SK-N-SH (cell line): Measurements from ENCODE around the gene CNBD2. TPM values are rescaled to one million over a fixed set of nuclear protein-coding genes. Genes with fewer than 3 reads are reported as not detected.
A peak's percentile ranks its signal among the peaks of the same experiment; 100 is the strongest.

ENCODE experiments used
- CTCF ChIA-PET: fragments of 300-600, 350-600 bp; formaldehyde crosslinking; extraction: SDS; loops from one replicate; lab custom pipeline; 2021; lab: Yijun Ruan, JAX
- POLR2A ChIA-PET: fragments of 350-600 bp; sonication (Branson Sonifier 250); formaldehyde crosslinking; extraction: SDS; loops from one replicate; lab custom pipeline; 2020; ENCODE audit warnings: antibody characterized with exemption, inconsistent platforms; lab: Yijun Ruan, JAX
- DNase-seq: peaks from one replicate; pipeline ENCODE4 v3.0.0; 2012
- H2AFZ ChIP-seq: fragments of 200-600 bp; sonication (generic); 2 replicates; pipeline ENCODE4 v1.8.1; 2016; ENCODE audit warnings: antibody characterized with exemption, mild to moderate bottlenecking, low read depth
- H3F3A ChIP-seq: fragments of 200-600 bp; sonication (generic); replicated peaks from 2 replicates; pipeline ENCODE3; 2016; ENCODE audit warnings: antibody characterized with exemption, mild to moderate bottlenecking; ENCODE audit not compliant: insufficient read depth
- H3K27ac ChIP-seq, 2 experiments: fragments of 200-500 bp in 1 of 2; fragments of 200-600 bp in 1 of 2; sonication (Bioruptor generic) in 1 of 2; sonication (generic), shearing (Covaris generic) in 1 of 2; 2 replicates each; pipeline versions ENCODE4 v1.5.1 to v1.6.1; 2014 to 2016; ENCODE audit warnings: low read depth in 2 of 2, inconsistent platforms in 1 of 2, low read length in 1 of 2, mild to moderate bottlenecking in 1 of 2, mixed read lengths in 1 of 2
- H3K27me3 ChIP-seq: fragments of 200-600 bp; sonication (generic), shearing (Covaris generic); 2 replicates; pipeline ENCODE4 v1.6.1; 2016; ENCODE audit warnings: mixed run types; ENCODE audit not compliant: insufficient read depth
- H3K36me3 ChIP-seq, 2 experiments: fragments of 200-500 bp in 1 of 2; fragments of 200-600 bp in 1 of 2; sonication (Bioruptor generic) in 1 of 2; sonication (generic) in 1 of 2; replicated peaks in 1 of 2; 2 replicates each; pipeline versions ENCODE3 to v1.5.1; 2014 to 2016; ENCODE audit warnings: low read length in 1 of 2, mild to moderate bottlenecking in 1 of 2; ENCODE audit not compliant: insufficient read depth in 2 of 2, control insufficient read depth in 1 of 2
- H3K4me1 ChIP-seq, 2 experiments: fragments of 200-500 bp in 1 of 2; fragments of 200-600 bp in 1 of 2; sonication (Bioruptor generic) in 1 of 2; sonication (generic), shearing (Covaris generic) in 1 of 2; 2 replicates each; pipeline versions ENCODE4 v1.5.1 to v1.6.1; 2014 to 2016; ENCODE audit warnings: low read depth in 1 of 2, low read length in 1 of 2, mixed run types in 1 of 2; ENCODE audit not compliant: insufficient read depth in 2 of 2, control insufficient read depth in 1 of 2
- H3K4me2 ChIP-seq: fragments of 200-600 bp; sonication (generic), shearing (Covaris generic); 2 replicates; pipeline ENCODE4 v1.6.1; 2017; ENCODE audit warnings: mixed run types
- H3K4me3 ChIP-seq, 2 experiments: fragments of 200-500 bp in 1 of 2; fragments of 200-600 bp in 1 of 2; sonication (Bioruptor generic) in 1 of 2; sonication (generic), shearing (Covaris generic) in 1 of 2; 2 replicates each; pipeline versions ENCODE4 v1.5.1 to v1.8.1; 2014 to 2016; ENCODE audit warnings: low read depth in 2 of 2, inconsistent platforms in 1 of 2, low read length in 1 of 2, mild to moderate bottlenecking in 1 of 2, mixed read lengths in 1 of 2, moderate library complexity in 1 of 2
- H3K79me2 ChIP-seq: fragments of 200-600 bp; sonication (generic); 2 replicates; pipeline ENCODE4 v1.8.1; 2017; ENCODE audit warnings: mild to moderate bottlenecking; ENCODE audit not compliant: insufficient read depth
- H3K9ac ChIP-seq: fragments of 200-600 bp; sonication (generic); 2 replicates; pipeline ENCODE4 v1.6.1; 2017; ENCODE audit warnings: mixed run types
- H3K9me2 ChIP-seq: fragments of 200-600 bp; sonication (generic); 2 replicates; pipeline ENCODE4 v1.6.1; 2017; ENCODE audit warnings: mixed run types
- H3K9me3 ChIP-seq: fragments of 200-600 bp; sonication (generic); 2 replicates; pipeline ENCODE4 v1.6.1; 2017; ENCODE audit warnings: mixed run types, mild to moderate bottlenecking, moderate library complexity
- H4K20me1 ChIP-seq: fragments of 200-600 bp; sonication (generic); 2 replicates; pipeline ENCODE4 v1.6.1; 2017; ENCODE audit warnings: mild to moderate bottlenecking, mixed run types; ENCODE audit not compliant: insufficient read depth
- CHD2 ChIP-seq: fragments of 150-350 bp; IDR thresholded peaks from 2 replicates; pipeline ENCODE4 v1.6.1; 2018; ENCODE audit warnings: low read length; ENCODE audit not compliant: partially characterized antibody
- CTCF ChIP-seq: fragments of 200-600 bp; sonication (generic); IDR thresholded peaks from 2 replicates; pipeline ENCODE4 v1.6.1; 2017; ENCODE audit warnings: antibody characterized with exemption, mild to moderate bottlenecking, moderate library complexity
- EP300 ChIP-seq, 2 experiments: IDR thresholded peaks; 2 replicates each; pipeline versions ENCODE4 v1.4.0 to v1.6.1; 2012; ENCODE audit warnings: borderline replicate concordance in 1 of 2, low read depth in 1 of 2, low read length in 1 of 2
- EZH2phosphoT487 ChIP-seq: fragments of 200-600 bp; sonication (generic); IDR thresholded peaks from 2 replicates; pipeline ENCODE4 v1.6.1; 2017; ENCODE audit warnings: low read depth, mixed run types, mild to moderate bottlenecking, antibody characterized with exemption, moderate library complexity, borderline replicate concordance
- FOXJ3 ChIP-seq: sonication (generic); formaldehyde crosslinking; IDR thresholded peaks from 2 replicates; pipeline ENCODE4 v1.5.1; 2020; ENCODE audit warnings: mild to moderate bottlenecking, missing genetic modification reagents
- FOXM1 ChIP-seq: IDR thresholded peaks from 2 replicates; pipeline ENCODE4 v1.4.0; 2012; ENCODE audit warnings: low read depth, mild to moderate bottlenecking
- GATA2 ChIP-seq: sonication (generic); formaldehyde crosslinking; IDR thresholded peaks from 2 replicates; pipeline ENCODE4 v1.5.0; 2020; ENCODE audit warnings: mild to moderate bottlenecking, missing genetic modification reagents
- JUND ChIP-seq: IDR thresholded peaks from 2 replicates; pipeline ENCODE4 v1.4.0; 2012
- MEF2A ChIP-seq: IDR thresholded peaks from 2 replicates; pipeline ENCODE4 v1.4.0; 2012; ENCODE audit warnings: low read depth, borderline replicate concordance
- MXI1 ChIP-seq: IDR thresholded peaks from 2 replicates; pipeline ENCODE4 v1.6.1; 2012; ENCODE audit warnings: mild to moderate bottlenecking, low read depth, low read length, improper control_type of control experiment
- POLR2AphosphoS5 ChIP-seq: IDR thresholded peaks from 2 replicates; pipeline ENCODE4 v1.6.1; 2012; ENCODE audit warnings: low read depth, low read length
- RCOR1 ChIP-seq: fragments of 150-350 bp; IDR thresholded peaks from 2 replicates; pipeline ENCODE4 v1.6.1; 2017; ENCODE audit warnings: antibody characterized with exemption, low read length
- RFX5 ChIP-seq: IDR thresholded peaks from 2 replicates; pipeline ENCODE4 v1.6.1; 2012; ENCODE audit warnings: mild to moderate bottlenecking, improper control_type of control experiment, low read length
- RXRA ChIP-seq: IDR thresholded peaks from 2 replicates; pipeline ENCODE4 v1.4.0; 2012; ENCODE audit warnings: low read depth, mild to moderate bottlenecking, borderline replicate concordance
- SIN3A ChIP-seq: IDR thresholded peaks from 2 replicates; pipeline ENCODE4 v1.6.1; 2012; ENCODE audit warnings: low read depth, mild to moderate bottlenecking, low read length, moderate library complexity, borderline replicate concordance
- SMC3 ChIP-seq: IDR thresholded peaks from 2 replicates; pipeline ENCODE4 v1.6.1; 2012; ENCODE audit warnings: low read depth, low read length, improper control_type of control experiment
- TAF1 ChIP-seq: IDR thresholded peaks from 2 replicates; pipeline ENCODE4 v1.6.1; 2012; ENCODE audit warnings: low read depth, mild to moderate bottlenecking, low read length, moderate library complexity, borderline replicate concordance
- TCF12 ChIP-seq: IDR thresholded peaks from 2 replicates; pipeline ENCODE4 v1.4.0; 2012
- TEAD4 ChIP-seq: IDR thresholded peaks from 2 replicates; pipeline ENCODE4 v1.4.0; 2012; ENCODE audit warnings: mild to moderate bottlenecking, borderline replicate concordance; ENCODE audit not compliant: insufficient read depth
- USF1 ChIP-seq: IDR thresholded peaks from 2 replicates; pipeline ENCODE4 v1.4.0; 2012; ENCODE audit warnings: low read depth, borderline replicate concordance
- YY1 ChIP-seq: IDR thresholded peaks from 2 replicates; pipeline ENCODE4 v1.4.0; 2012; ENCODE audit warnings: low read depth, mild to moderate bottlenecking
- whole genome bisulfite sequencing: methylation state at CpG from one replicate; pipeline ENCODE4 v1.1.6; 2017; ENCODE audit warnings: low lambda C conversion rate; 5-methylcytosine and 5-hydroxymethylcytosine counted together
- polyA plus RNA-seq, 3 experiments: library from polyadenylated mRNA; depleted of rRNA; stranded (reverse); fragments of >200 nt; gene quantifications; 2 replicates each; pipeline ENCODE4 v1.2.3, GENCODE V29; 2012
- TF ChIP-seq, protein P1 (sequence below): IDR thresholded peaks from 2 replicates; pipeline ENCODE4 v1.6.1; 2012; ENCODE audit warnings: mild to moderate bottlenecking, low read depth, low read length, moderate library complexity
- TF ChIP-seq, protein P2 (sequence below): IDR thresholded peaks from 2 replicates; pipeline ENCODE4; 2012
- TF ChIP-seq, protein P3 (sequence below): fragments of 150-350 bp; IDR thresholded peaks from 2 replicates; pipeline ENCODE4 v1.6.1; 2017; ENCODE audit warnings: antibody characterized with exemption, low read length, low read depth, borderline replicate concordance

The CNBD2 gene
- polyA plus RNA-seq, 1 of the 3 experiments (the other 2 are of a cell fraction) = 5.6 TPM

- Histone ChIP-seq H3F3A (peaks cover 9% of the 10 kb centered on the region), H3K9me3 (no peaks in the 10 kb centered on the region; the same call in 1 of the 2 replicates), H3K79me2 (no peaks in the 10 kb centered on the region), H2AFZ (peak overlapping the region; percentile 99), H3K27me3 (no peaks in the 10 kb centered on the region), H3K27ac (peak overlapping the region; percentile 57 to 82), H3K4me2 (peak overlapping the region; percentile 86), H3K9ac (peak overlapping the region; percentile 64), H3K4me1 (peaks cover 0 to 15% of the 10 kb centered on the region in 2 experiments; a peak in 1 of 4 replicates), H3K36me3 (no peaks in the 10 kb centered on the region), H3K4me3 (peak overlapping the region; percentile 59 to 63), H4K20me1 (no peaks in the 10 kb centered on the region), H3K9me2 (no peaks in the 10 kb centered on the region)
- peak; percentile 99 for DNase-seq
- WGBS = 17% methylated on average over 16 of the region's 61 CpGs
- ChIA-PET POLR2A (interaction anchor here (0.9 to 1.3 kb wide), 5 partner anchors 10 to 70 kb away, joined by 3 to 6 read pairs (median 3); no protein-coding TSS in a partner anchor), CTCF (interaction anchor here (1.0 to 1.8 kb wide), 3 partner anchors 72 to 138 kb away, joined by 3 to 7 read pairs (median 6); no protein-coding TSS in a partner anchor)
- TF ChIP-seq TEAD4 (no peak), FOXM1 (no peak), EZH2phosphoT487 (no peak), GATA2 (CRISPR knock-in tag) (no peak), MEF2A (no peak), POLR2AphosphoS5 (peak; percentile 47; the same call in 1 of the 2 replicates), CHD2 (no peak), RFX5 (peak; percentile 65), TAF1 (no peak), TCF12 (no peak), FOXJ3 (no peak), RXRA (no peak), EP300 (IDR thresholded peaks at IDR 0.05; ENCODE audit: borderline replicate concordance in 1 of 2, low read depth in 1 of 2, low read length in 1 of 2) (no peak), MXI1 (peak; percentile 67), YY1 (no peak), CTCF (no peak), USF1 (no peak), SIN3A (peak; percentile 40; the same call in 1 of the 2 replicates), SMC3 (no peak), RCOR1 (no peak), JUND (no peak)
- TF ChIP-seq, protein P1, sequence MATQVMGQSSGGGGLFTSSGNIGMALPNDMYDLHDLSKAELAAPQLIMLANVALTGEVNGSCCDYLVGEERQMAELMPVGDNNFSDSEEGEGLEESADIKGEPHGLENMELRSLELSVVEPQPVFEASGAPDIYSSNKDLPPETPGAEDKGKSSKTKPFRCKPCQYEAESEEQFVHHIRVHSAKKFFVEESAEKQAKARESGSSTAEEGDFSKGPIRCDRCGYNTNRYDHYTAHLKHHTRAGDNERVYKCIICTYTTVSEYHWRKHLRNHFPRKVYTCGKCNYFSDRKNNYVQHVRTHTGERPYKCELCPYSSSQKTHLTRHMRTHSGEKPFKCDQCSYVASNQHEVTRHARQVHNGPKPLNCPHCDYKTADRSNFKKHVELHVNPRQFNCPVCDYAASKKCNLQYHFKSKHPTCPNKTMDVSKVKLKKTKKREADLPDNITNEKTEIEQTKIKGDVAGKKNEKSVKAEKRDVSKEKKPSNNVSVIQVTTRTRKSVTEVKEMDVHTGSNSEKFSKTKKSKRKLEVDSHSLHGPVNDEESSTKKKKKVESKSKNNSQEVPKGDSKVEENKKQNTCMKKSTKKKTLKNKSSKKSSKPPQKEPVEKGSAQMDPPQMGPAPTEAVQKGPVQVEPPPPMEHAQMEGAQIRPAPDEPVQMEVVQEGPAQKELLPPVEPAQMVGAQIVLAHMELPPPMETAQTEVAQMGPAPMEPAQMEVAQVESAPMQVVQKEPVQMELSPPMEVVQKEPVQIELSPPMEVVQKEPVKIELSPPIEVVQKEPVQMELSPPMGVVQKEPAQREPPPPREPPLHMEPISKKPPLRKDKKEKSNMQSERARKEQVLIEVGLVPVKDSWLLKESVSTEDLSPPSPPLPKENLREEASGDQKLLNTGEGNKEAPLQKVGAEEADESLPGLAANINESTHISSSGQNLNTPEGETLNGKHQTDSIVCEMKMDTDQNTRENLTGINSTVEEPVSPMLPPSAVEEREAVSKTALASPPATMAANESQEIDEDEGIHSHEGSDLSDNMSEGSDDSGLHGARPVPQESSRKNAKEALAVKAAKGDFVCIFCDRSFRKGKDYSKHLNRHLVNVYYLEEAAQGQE = no peak
- TF ChIP-seq, protein P2, sequence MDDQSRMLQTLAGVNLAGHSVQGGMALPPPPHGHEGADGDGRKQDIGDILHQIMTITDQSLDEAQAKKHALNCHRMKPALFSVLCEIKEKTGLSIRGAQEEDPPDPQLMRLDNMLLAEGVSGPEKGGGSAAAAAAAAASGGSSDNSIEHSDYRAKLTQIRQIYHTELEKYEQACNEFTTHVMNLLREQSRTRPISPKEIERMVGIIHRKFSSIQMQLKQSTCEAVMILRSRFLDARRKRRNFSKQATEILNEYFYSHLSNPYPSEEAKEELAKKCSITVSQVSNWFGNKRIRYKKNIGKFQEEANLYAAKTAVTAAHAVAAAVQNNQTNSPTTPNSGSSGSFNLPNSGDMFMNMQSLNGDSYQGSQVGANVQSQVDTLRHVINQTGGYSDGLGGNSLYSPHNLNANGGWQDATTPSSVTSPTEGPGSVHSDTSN = no peak
- TF ChIP-seq, protein P3, sequence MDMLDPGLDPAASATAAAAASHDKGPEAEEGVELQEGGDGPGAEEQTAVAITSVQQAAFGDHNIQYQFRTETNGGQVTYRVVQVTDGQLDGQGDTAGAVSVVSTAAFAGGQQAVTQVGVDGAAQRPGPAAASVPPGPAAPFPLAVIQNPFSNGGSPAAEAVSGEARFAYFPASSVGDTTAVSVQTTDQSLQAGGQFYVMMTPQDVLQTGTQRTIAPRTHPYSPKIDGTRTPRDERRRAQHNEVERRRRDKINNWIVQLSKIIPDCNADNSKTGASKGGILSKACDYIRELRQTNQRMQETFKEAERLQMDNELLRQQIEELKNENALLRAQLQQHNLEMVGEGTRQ = no peak
These were observed 96.5 kb downstream of the CNBD2 start for GRCh38 chr20:36064658-36065426.
